Measurements from ENCODE around the gene TNS1.

DNA sequence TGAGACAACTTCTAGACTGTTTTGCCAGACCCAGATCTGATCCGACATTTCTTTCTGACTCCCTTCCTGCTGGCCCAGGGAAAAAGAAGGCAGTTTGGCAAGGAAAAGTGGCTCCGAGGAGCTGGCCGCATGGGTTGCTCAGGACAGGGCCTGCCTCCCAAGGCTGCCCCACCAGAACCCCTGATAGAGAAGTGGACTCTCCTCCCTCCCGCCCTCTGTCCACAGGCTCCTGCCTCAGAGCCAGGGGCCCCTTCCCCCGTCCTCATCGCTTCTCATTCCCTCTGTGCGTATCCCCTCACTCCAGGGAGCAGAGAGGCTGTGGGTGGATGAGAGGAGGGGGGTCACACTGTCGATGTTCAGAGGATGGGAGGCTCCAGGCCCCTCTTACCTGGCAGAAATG is 110.2 kb downstream of the TNS1 start:
- TF ChIP-seq, protein P1, sequence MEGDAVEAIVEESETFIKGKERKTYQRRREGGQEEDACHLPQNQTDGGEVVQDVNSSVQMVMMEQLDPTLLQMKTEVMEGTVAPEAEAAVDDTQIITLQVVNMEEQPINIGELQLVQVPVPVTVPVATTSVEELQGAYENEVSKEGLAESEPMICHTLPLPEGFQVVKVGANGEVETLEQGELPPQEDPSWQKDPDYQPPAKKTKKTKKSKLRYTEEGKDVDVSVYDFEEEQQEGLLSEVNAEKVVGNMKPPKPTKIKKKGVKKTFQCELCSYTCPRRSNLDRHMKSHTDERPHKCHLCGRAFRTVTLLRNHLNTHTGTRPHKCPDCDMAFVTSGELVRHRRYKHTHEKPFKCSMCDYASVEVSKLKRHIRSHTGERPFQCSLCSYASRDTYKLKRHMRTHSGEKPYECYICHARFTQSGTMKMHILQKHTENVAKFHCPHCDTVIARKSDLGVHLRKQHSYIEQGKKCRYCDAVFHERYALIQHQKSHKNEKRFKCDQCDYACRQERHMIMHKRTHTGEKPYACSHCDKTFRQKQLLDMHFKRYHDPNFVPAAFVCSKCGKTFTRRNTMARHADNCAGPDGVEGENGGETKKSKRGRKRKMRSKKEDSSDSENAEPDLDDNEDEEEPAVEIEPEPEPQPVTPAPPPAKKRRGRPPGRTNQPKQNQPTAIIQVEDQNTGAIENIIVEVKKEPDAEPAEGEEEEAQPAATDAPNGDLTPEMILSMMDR (IDR thresholded peaks at IDR 0.05; ENCODE audit: insufficient read depth, low read length) = no peak
- no peak for TF ChIP-seq REST (IDR thresholded peaks at IDR 0.05; ENCODE audit: insufficient replicate concordance, low read depth)
- no peak for TF ChIP-seq GABPA (IDR thresholded peaks at IDR 0.05; ENCODE audit: low read depth)
